IMR-90 (cell line): Measurements from ENCODE around the gene DUSP6.

Source experiments
- CHD1 ChIP-seq: IDR thresholded peaks from 2 replicates; pipeline ENCODE4 v1.6.1; 2012; ENCODE audit warnings: low read depth, low read length, improper control_type of control experiment
- MAZ ChIP-seq: IDR thresholded peaks from 2 replicates; pipeline ENCODE4 v1.6.1; 2012; ENCODE audit warnings: low read depth, mild to moderate bottlenecking, low read length, improper control_type of control experiment, moderate library complexity, borderline replicate concordance
- POLR2A ChIP-seq: IDR thresholded peaks from 2 replicates; pipeline ENCODE4 v1.6.1; 2012; ENCODE audit warnings: mild to moderate bottlenecking, low read depth, low read length
- RAD21 ChIP-seq: IDR thresholded peaks from 2 replicates; pipeline ENCODE4 v1.6.1; 2012; ENCODE audit warnings: low read length, improper control_type of control experiment
- RCOR1 ChIP-seq: IDR thresholded peaks from 2 replicates; pipeline ENCODE4 v1.6.1; 2012; ENCODE audit warnings: mild to moderate bottlenecking, low read length, improper control_type of control experiment; ENCODE audit not compliant: insufficient replicate concordance
- RFX5 ChIP-seq: IDR thresholded peaks from 2 replicates; pipeline ENCODE4 v1.8.0; 2012; ENCODE audit warnings: low read depth, mild to moderate bottlenecking, low read length, moderate library complexity
- USF2 ChIP-seq: fragments of 150-350 bp; IDR thresholded peaks from 2 replicates; pipeline ENCODE4 v1.6.1; 2017; ENCODE audit warnings: mild to moderate bottlenecking, antibody characterized with exemption, low read length, low read depth
- TF ChIP-seq, protein P1 (sequence below): conservative IDR thresholded peaks from 2 replicates; pipeline ENCODE4 v1.5.1; 2012; ENCODE audit warnings: mild to moderate bottlenecking, low read depth, low read length, improper control_type of control experiment

DNA sequence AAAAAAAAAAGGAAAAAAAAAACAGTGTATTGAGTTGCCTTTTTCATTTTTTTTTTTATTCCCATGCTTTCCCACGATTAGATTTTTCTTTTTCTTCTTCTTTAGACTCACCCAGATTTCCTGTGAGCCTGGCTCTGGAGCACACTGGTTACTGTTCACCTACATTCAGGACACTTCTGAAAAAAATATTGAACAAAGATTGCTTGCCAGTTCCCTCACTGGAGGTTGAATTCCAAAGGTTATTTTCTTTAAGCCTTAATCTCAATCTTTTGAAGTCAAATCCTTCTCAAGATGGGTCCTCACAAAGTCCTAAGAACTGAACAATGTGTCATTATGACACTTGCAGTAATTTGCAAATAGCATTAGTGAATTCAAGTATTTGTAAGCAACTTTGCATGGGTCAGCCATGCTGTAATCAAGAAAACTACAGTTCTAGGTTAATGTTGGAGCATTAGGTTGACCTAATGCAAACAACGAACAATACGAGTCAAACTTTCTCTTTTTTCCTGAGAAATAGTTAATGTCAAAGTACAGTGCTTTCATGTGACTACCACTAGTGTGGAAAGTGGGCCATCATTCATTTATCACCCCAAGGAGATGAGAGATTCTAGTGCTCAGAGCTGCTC lies 49.2 kb upstream of the DUSP6 start:
- TF ChIP-seq POLR2A (no peak), MAZ (no peak), RFX5 (no peak), RCOR1 (no peak), RAD21 (no peak), USF2 (no peak), CHD1 (no peak)
- TF ChIP-seq, protein P1, sequence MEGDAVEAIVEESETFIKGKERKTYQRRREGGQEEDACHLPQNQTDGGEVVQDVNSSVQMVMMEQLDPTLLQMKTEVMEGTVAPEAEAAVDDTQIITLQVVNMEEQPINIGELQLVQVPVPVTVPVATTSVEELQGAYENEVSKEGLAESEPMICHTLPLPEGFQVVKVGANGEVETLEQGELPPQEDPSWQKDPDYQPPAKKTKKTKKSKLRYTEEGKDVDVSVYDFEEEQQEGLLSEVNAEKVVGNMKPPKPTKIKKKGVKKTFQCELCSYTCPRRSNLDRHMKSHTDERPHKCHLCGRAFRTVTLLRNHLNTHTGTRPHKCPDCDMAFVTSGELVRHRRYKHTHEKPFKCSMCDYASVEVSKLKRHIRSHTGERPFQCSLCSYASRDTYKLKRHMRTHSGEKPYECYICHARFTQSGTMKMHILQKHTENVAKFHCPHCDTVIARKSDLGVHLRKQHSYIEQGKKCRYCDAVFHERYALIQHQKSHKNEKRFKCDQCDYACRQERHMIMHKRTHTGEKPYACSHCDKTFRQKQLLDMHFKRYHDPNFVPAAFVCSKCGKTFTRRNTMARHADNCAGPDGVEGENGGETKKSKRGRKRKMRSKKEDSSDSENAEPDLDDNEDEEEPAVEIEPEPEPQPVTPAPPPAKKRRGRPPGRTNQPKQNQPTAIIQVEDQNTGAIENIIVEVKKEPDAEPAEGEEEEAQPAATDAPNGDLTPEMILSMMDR = no peak
